Measurements from ENCODE around the gene CNTN2. TPM values are rescaled to one million over a fixed set of nuclear protein-coding genes. Genes with fewer than 3 reads are reported as not detected.

CNTN2 gene
- total RNA-seq, 1 donor from 2014 or later, result not detected

DNA sequence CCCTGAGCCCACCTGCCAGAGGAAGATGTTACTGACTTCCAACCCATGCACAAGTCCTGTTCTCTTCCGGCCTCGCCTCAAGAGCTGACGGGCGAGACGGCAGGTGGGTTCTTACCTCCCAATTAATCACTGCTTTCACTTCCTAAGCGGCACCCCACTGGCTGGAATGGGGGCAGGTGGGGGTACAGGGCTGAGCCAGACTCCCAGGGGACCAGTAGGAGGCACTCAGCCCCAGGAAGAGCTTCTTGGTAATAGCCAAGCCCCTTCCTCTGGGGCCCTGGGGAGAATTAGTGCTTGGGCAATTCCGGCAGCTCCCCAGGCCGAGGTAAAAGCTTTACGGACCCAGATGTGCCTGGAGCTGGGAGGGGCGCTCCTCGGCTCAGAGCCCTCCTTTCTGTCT is 9.7 kb downstream of the CNTN2 start:
- TF ChIP-seq, protein P1, sequence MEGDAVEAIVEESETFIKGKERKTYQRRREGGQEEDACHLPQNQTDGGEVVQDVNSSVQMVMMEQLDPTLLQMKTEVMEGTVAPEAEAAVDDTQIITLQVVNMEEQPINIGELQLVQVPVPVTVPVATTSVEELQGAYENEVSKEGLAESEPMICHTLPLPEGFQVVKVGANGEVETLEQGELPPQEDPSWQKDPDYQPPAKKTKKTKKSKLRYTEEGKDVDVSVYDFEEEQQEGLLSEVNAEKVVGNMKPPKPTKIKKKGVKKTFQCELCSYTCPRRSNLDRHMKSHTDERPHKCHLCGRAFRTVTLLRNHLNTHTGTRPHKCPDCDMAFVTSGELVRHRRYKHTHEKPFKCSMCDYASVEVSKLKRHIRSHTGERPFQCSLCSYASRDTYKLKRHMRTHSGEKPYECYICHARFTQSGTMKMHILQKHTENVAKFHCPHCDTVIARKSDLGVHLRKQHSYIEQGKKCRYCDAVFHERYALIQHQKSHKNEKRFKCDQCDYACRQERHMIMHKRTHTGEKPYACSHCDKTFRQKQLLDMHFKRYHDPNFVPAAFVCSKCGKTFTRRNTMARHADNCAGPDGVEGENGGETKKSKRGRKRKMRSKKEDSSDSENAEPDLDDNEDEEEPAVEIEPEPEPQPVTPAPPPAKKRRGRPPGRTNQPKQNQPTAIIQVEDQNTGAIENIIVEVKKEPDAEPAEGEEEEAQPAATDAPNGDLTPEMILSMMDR (IDR thresholded peaks at IDR 0.05), result no peak
- no peaks in the 10 kb centered on the region for H3K4me1 Mint-ChIP-seq
- DNase-seq (no peak), ATAC-seq (ENCODE audit: low read depth) (no peak)
- no peaks in the 10 kb centered on the region for H3K9me3 Mint-ChIP-seq
- no peak overlapping the region for H3K27ac Mint-ChIP-seq
- H3K4me3 Mint-ChIP-seq, result no peak overlapping the region
- H3K36me3 Mint-ChIP-seq (ENCODE audit: low read depth), result no peaks in the 10 kb centered on the region
- intact Hi-C loops (cut with micrococcal nuclease), result no loop called here
- ChIA-PET POLR2A (no interaction called here), CTCF (interaction anchor here (1.0 kb wide), 1 partner anchor 9 kb away, joined by 6 read pairs; no protein-coding TSS in a partner anchor)
- H3K27me3 Mint-ChIP-seq, result peaks cover 12% of the 10 kb centered on the region

DNA sequence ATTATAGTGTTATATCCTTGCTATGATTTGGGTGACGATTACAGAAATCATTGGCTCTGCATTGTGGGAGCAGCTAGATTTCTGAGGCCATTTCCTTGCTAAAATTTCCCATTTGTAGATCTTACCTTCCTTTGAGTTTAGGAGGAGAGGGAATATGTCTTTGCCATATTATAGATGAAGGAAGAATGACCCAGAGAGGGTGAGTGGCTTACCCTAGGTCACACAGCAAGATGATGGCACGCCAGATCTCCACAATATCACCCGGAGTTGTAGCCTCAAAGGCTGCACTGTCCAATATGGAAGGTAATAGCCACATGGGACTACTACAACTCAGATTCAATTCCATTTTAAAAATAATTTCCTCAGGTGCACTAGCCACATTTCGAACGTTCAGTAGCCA is 10.3 kb downstream of the CNTN2 start:
- TF ChIP-seq, protein P1 (IDR thresholded peaks at IDR 0.05), result no peak
- no peak for ATAC-seq (ENCODE audit: low read depth)
- ChIA-PET CTCF (interaction anchor here (1.0 kb wide), 1 partner anchor 8 kb away, joined by 6 read pairs; no protein-coding TSS in a partner anchor), POLR2A (no interaction called here)
- no peaks in the 10 kb centered on the region for H3K36me3 Mint-ChIP-seq (ENCODE audit: low read depth)
- intact Hi-C loops (cut with micrococcal nuclease), result no loop called here
- H3K4me3 Mint-ChIP-seq, result no peak overlapping the region
- H3K27ac Mint-ChIP-seq, result no peak overlapping the region
- no peaks in the 10 kb centered on the region for H3K9me3 Mint-ChIP-seq
- H3K4me1 Mint-ChIP-seq, result no peaks in the 10 kb centered on the region
- peaks cover 9% of the 10 kb centered on the region for H3K27me3 Mint-ChIP-seq
- no peak for DNase-seq

DNA sequence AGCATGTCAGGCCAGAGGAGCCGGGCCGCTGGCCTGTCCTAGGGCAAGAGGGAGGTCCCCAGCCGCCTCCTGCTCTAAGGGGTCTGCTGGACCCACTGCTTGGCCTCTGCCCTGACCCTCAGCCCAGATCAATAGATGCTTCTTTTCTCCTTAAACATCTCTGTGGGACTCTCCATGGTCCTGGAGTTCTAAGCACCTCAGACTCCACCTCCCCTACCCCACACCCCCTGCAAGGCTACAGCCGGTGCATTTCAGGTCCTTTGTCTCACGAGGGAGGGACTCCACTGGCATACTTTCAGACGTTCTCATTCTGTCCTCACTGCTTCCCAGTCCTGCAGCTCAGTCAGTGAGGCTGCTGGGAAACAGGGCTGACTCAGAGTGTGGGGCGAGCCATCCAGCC is 11.0 kb downstream of the CNTN2 start:
- no peak overlapping the region for H3K4me3 Mint-ChIP-seq
- peaks cover 9% of the 10 kb centered on the region for H3K27me3 Mint-ChIP-seq
- ATAC-seq (ENCODE audit: low read depth) (no peak), DNase-seq (no peak)
- intact Hi-C loops (cut with micrococcal nuclease), result no loop called here
- no peaks in the 10 kb centered on the region for H3K9me3 Mint-ChIP-seq
- ChIA-PET POLR2A (no interaction called here), CTCF (no interaction called here)
- TF ChIP-seq, protein P1 (IDR thresholded peaks at IDR 0.05), result no peak
- no peaks in the 10 kb centered on the region for H3K4me1 Mint-ChIP-seq
- no peaks in the 10 kb centered on the region for H3K36me3 Mint-ChIP-seq (ENCODE audit: low read depth)
- H3K27ac Mint-ChIP-seq, result no peak overlapping the region

DNA sequence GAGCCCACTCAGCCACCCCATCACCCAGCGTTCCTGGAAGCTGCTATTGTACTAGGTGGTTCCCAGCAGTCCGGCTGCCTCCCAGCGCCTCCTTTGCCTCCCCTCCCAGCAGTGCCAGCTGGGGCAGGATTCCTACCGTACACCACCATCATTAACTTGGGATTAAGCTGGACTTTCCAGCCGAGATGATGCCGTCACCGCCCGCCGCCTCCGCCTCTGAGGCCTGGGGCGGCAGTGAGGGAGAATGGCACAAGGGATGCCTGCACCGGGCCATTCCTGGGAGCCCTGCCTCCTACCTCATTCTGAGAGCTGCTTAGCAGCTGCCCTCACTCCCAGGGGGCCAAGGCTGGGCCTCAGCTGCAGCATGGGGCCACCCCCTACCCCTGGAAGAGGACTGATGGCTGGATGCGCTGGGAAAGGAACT is 13.2 kb downstream of the CNTN2 start:
- intact Hi-C loops (cut with micrococcal nuclease), result no loop called here

DNA sequence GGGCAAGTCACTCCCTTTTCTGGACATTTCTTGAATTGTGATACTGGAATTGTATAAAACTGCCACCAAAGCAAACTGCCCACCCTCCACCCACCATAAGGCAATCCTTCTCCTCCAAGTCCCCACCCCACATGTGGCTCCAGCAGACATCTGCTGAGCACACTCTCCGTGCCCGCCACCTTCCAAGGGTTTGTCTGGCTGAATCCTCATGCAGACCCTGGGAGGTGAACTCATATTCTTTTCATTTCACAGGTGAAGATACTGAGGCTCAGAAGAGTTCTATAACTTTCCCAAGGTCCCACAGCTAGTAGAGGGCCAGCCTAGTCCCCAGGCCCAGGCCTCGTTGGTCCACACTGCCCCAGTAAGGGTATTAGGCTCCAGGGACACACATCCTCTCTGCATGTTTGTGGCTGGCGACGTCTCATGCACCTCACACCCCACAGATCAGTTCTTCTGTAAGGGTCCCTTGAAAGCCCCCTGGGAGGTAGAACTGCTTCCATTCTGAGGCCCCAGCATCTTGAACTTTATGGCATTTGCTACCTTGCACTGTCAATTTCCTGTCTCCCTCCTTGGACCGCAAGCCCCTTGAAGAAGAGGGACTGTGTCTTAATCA is 14.1 kb downstream of the CNTN2 start:
- POLR2A ChIA-PET, result no interaction called here

More for the DNA sequence above, 13.2 kb downstream of the CNTN2 start:
- Mint-ChIP-seq H3K4me3 (no peak overlapping the region), H3K4me1 (no peaks in the 10 kb centered on the region), H3K27ac (no peak overlapping the region), H3K36me3 (ENCODE audit: low read depth) (no peaks in the 10 kb centered on the region), H3K9me3 (no peaks in the 10 kb centered on the region), H3K27me3 (peaks cover 9% of the 10 kb centered on the region)
- ATAC-seq (ENCODE audit: low read depth) (no peak), DNase-seq (no peak)
- POLR2A ChIA-PET, result no interaction called here
- CTCF ChIA-PET, result no interaction called here
- TF ChIP-seq, protein P1 (IDR thresholded peaks at IDR 0.05), result no peak

More for the DNA sequence above, 14.1 kb downstream of the CNTN2 start:
- intact Hi-C loops (cut with micrococcal nuclease), result no loop called here
- Mint-ChIP-seq H3K27ac (no peak overlapping the region), H3K4me1 (no peaks in the 10 kb centered on the region), H3K36me3 (ENCODE audit: low read depth) (no peaks in the 10 kb centered on the region), H3K9me3 (no peaks in the 10 kb centered on the region), H3K27me3 (peaks cover 9% of the 10 kb centered on the region), H3K4me3 (no peak overlapping the region)
- ATAC-seq (ENCODE audit: low read depth) (no peak), DNase-seq (no peak)
- CTCF ChIA-PET, result no interaction called here
- TF ChIP-seq, protein P1 (IDR thresholded peaks at IDR 0.05), result no peak
